Measurements from ENCODE around the gene HNRNPUL2. TPM values are rescaled to one million over a fixed set of nuclear protein-coding genes. Genes with fewer than 3 reads are reported as not detected.
A peak's percentile ranks its signal among the peaks of the same experiment; 100 is the strongest.
"Not testable (repeated sequence)": the region's sequence is repeated elsewhere in the genome, so short reads cannot be mapped to it uniquely, and the experiment has no call there.

The HNRNPUL2 gene
- total RNA-seq, 2 experiments from 2014 or later: 54.9 to 58.6 TPM

DNA sequence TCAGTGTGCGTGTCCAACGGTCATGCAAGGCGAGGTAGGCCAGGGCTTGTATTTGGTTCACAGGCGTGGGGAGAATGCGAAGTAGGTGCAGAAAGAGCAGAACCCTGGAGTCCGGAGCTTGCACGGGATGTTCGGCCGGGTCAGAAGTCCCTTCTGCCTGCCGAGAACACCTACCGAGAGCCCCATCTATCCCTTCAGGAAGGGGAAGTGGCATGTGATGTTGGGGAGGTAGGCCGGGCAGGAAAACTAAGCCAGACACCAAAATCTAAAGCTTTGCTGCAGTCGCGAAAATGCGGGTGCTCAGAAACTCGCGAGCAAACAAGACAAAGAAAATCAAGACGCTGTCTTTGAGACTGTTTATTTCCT is 43.5 kb upstream of the HNRNPUL2 start:
- H3K9me3 Mint-ChIP-seq: no peaks in the 10 kb centered on the region
- peak; percentile 35 for DNase-seq
- peaks cover 25% of the 10 kb centered on the region for H3K4me1 Mint-ChIP-seq (ENCODE audit: low read depth)
- ATAC-seq: no peak
- intact Hi-C loops (cut with micrococcal nuclease): no loop called here
- H3K4me3 Mint-ChIP-seq: peak overlapping the region; percentile 81
- ChIA-PET CTCF (interaction anchor here (1.0 to 7.4 kb wide), 8 partner anchors 9 to 110 kb away, joined by 3 to 74 read pairs (median 5); partner anchors contain the start of genes HNRNPUL2, POLR2G, SLC3A2 and TMEM179B), POLR2A (interaction anchor here (0.5 to 5.2 kb wide), 19 partner anchors 9 to 179 kb away, joined by 3 to 38 read pairs (median 5); partner anchors contain the start of genes C11orf98, CSKMT, INTS5 and LBHD1)
- peaks cover 11% of the 10 kb centered on the region for H3K36me3 Mint-ChIP-seq (ENCODE audit: low read depth)
- H3K27ac Mint-ChIP-seq: peak overlapping the region; percentile 93
- H3K27me3 Mint-ChIP-seq: no peaks in the 10 kb centered on the region
- TF ChIP-seq, protein P1, sequence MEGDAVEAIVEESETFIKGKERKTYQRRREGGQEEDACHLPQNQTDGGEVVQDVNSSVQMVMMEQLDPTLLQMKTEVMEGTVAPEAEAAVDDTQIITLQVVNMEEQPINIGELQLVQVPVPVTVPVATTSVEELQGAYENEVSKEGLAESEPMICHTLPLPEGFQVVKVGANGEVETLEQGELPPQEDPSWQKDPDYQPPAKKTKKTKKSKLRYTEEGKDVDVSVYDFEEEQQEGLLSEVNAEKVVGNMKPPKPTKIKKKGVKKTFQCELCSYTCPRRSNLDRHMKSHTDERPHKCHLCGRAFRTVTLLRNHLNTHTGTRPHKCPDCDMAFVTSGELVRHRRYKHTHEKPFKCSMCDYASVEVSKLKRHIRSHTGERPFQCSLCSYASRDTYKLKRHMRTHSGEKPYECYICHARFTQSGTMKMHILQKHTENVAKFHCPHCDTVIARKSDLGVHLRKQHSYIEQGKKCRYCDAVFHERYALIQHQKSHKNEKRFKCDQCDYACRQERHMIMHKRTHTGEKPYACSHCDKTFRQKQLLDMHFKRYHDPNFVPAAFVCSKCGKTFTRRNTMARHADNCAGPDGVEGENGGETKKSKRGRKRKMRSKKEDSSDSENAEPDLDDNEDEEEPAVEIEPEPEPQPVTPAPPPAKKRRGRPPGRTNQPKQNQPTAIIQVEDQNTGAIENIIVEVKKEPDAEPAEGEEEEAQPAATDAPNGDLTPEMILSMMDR (IDR thresholded peaks at IDR 0.05): no peak

DNA sequence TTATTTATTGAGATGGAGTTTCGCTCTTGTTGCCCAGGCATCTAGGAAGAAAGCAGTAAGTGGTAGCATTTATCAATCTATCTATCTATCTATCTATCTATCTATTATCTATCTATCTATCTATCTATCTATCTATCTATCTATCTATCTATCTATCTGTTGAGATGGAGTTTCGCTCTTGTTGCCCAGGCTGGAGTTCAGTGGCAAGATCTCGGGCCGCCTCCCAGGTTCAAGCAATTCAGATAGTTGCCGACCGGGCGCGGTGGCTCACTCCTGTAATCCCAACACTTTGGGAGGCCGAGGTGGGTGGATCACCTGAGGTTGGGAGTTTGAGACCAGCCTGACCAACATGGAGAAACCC is 33.6 kb upstream of the HNRNPUL2 start:
- ChIA-PET POLR2A (interaction anchor here (0.6 to 2.6 kb wide), 8 partner anchors 10 to 101 kb away, joined by 3 to 25 read pairs (median 6); partner anchors contain the start of genes TAF6L, TMEM179B and WDR74), CTCF (interaction anchor here (0.6 to 2.7 kb wide), 5 partner anchors 10 to 105 kb away, joined by 3 to 31 read pairs (median 4); partner anchors contain the start of genes TAF6L and TMEM179B)
- not testable (repeated sequence) for H3K9me3 Mint-ChIP-seq, ATAC-seq, DNase-seq, H3K27me3 Mint-ChIP-seq
- Mint-ChIP-seq H3K36me3 (ENCODE audit: low read depth) (peaks cover 16% of the 10 kb centered on the region), H3K4me3 (peak overlapping the region; percentile 89), H3K4me1 (ENCODE audit: low read depth) (peaks cover 11% of the 10 kb centered on the region), H3K27ac (peak overlapping the region; percentile 66)
- intact Hi-C loops (cut with micrococcal nuclease): loop anchor here (5.0 kb wide), 1 partner anchor 34 kb away; the partner anchor contains the start of genes HNRNPUL2 and TTC9C

DNA sequence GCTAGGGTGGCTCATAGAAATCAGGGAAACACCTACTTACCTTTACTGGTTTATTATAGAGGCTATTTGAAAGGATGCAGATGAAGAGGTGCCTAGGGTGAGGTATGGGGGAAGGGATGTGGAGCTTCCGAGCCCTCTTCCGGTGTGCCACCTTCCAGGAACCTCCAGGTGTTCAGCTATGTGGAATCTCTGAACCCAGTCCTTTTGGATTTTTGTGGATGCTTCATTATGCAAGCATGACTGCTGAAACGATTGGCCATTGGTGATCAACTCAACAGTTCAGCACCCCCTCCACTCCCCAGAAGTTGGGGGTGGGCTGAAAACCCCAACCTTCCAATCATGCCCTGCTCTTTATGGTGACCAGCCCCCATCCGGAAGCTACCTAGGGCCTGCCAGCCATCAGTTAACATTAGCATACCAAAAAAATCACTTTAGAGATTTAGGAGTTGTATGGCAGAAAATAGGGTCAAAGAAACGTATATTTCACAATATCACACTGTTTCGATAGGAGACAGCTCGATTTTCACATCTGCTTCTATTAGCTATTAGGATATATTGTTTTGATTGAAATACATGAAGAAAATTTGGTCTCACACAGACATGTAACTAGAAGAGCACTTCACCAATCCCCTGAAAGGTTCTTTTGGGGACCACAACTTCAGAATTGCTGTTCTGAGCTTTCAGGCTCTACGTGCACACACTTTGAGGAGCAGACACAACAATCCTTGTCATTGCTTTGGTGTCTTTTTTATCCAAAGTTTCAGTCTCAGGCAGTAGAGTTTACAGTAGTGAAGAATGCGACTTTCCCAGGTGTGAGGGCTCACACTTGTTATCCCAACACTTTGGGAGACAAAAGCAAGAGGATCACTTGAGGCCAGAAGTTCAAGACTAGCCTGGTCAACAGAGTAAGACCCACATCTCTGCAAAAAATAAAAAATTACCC is 30.9 kb upstream of the HNRNPUL2 start:
- ChIA-PET POLR2A (interaction anchor here (0.8 to 1.5 kb wide), 9 partner anchors 10 to 97 kb away, joined by 3 to 5 read pairs (median 3); no protein-coding TSS in a partner anchor), CTCF (interaction anchor here (1.3 kb wide), 1 partner anchor 28 kb away, joined by 4 read pairs; no protein-coding TSS in a partner anchor)
- no peak for DNase-seq
- peaks cover 17% of the 10 kb centered on the region for H3K4me1 Mint-ChIP-seq (ENCODE audit: low read depth)
- H3K4me3 Mint-ChIP-seq: no peak overlapping the region
- TF ChIP-seq, protein P1 (IDR thresholded peaks at IDR 0.05): no peak
- H3K36me3 Mint-ChIP-seq (ENCODE audit: low read depth): peaks cover 6% of the 10 kb centered on the region
- no peak for ATAC-seq
- no peaks in the 10 kb centered on the region for H3K27me3 Mint-ChIP-seq
- no peak overlapping the region for H3K27ac Mint-ChIP-seq
- no peaks in the 10 kb centered on the region for H3K9me3 Mint-ChIP-seq
- intact Hi-C loops (cut with micrococcal nuclease): no loop called here

- Mint-ChIP-seq H3K27ac (no peak overlapping the region), H3K36me3 (ENCODE audit: low read depth) (peaks cover 8% of the 10 kb centered on the region), H3K27me3 (no peaks in the 10 kb centered on the region), H3K4me1 (ENCODE audit: low read depth) (peaks cover 19% of the 10 kb centered on the region), H3K9me3 (no peaks in the 10 kb centered on the region), H3K4me3 (peak overlapping the region; percentile 99)
- ChIA-PET POLR2A (interaction anchor here (1.0 to 5.2 kb wide), 6 partner anchors 17 to 181 kb away, joined by 3 to 31 read pairs (median 7); partner anchors contain the start of genes NXF1 and TMEM179B), CTCF (interaction anchor here (1.1 to 3.2 kb wide), 8 partner anchors 15 to 150 kb away, joined by 3 to 8 read pairs (median 4); partner anchors contain the start of gene GANAB)
- intact Hi-C loops (cut with micrococcal nuclease): no loop called here
- TF ChIP-seq, protein P1 (IDR thresholded peaks at IDR 0.05): no peak
- DNase-seq: no peak
- ATAC-seq: no peak
Observed at GRCh38 chr11:62755086-62755615, 27.9 kb upstream of the HNRNPUL2 start.
